ENCODE results near the gene CAPG. TPM values are rescaled to one million over a fixed set of nuclear protein-coding genes. Genes with fewer than 3 reads are reported as not detected.

The CAPG gene
- total RNA-seq, 1 donor: 56.6 TPM

GRCh38 chr2:85395912-85396475 lies 14.2 kb downstream of the CAPG start:
- no peak for TF ChIP-seq CTCF (IDR thresholded peaks at IDR 0.05; ENCODE audit: insufficient read depth, low read depth, low read length)
- H3K4me3 ChIP-seq (ENCODE audit: low read depth, low read length): no peak overlapping the region
- DNase-seq (ENCODE audit: low read depth): no peak

GRCh38 chr2:85394976-85395375 lies 15.2 kb downstream of the CAPG start:
- TF ChIP-seq CTCF (IDR thresholded peaks at IDR 0.05; ENCODE audit: insufficient read depth, low read depth, low read length): no peak
- DNase-seq (ENCODE audit: low read depth): no peak
- no peak overlapping the region for H3K4me3 ChIP-seq (ENCODE audit: low read depth, low read length)

- no peak overlapping the region for H3K4me3 ChIP-seq (ENCODE audit: low read depth, low read length)
- no peak for TF ChIP-seq CTCF (IDR thresholded peaks at IDR 0.05; ENCODE audit: insufficient read depth, low read depth, low read length)
- DNase-seq (ENCODE audit: low read depth): no peak
Observed at GRCh38 chr2:85394261-85394681, 15.9 kb downstream of the CAPG start.

GRCh38 chr2:85393836-85394235 lies 16.3 kb downstream of the CAPG start:
- TF ChIP-seq CTCF (IDR thresholded peaks at IDR 0.05; ENCODE audit: insufficient read depth, low read depth, low read length): no peak
- no peak for DNase-seq (ENCODE audit: low read depth)

GRCh38 chr2:85390941-85391669 lies 19.1 kb downstream of the CAPG start:
- no peak overlapping the region for H3K4me3 ChIP-seq (ENCODE audit: low read depth, low read length)
- peak; percentile 83 for TF ChIP-seq CTCF (IDR thresholded peaks at IDR 0.05; ENCODE audit: insufficient read depth, low read depth, low read length)
- peak; percentile 56 for DNase-seq (ENCODE audit: low read depth)

More at GRCh38 chr2:85393836-85394235, 16.3 kb downstream of the CAPG start:
- H3K4me3 ChIP-seq (ENCODE audit: low read depth, low read length): no peak overlapping the region

- no peak overlapping the region for H3K4me3 ChIP-seq (ENCODE audit: low read depth, low read length)
- TF ChIP-seq CTCF (IDR thresholded peaks at IDR 0.05; ENCODE audit: insufficient read depth, low read depth, low read length): no peak
- no peak for DNase-seq (ENCODE audit: low read depth)
Observed at GRCh38 chr2:85388878-85389538, 21.2 kb downstream of the CAPG start.
